ENCODE measurements around the gene HTR3D.
"Not testable (repeated sequence)": the region's sequence is repeated elsewhere in the genome, so short reads cannot be mapped to it uniquely, and the experiment has no call there.

HTR3D gene

DNA sequence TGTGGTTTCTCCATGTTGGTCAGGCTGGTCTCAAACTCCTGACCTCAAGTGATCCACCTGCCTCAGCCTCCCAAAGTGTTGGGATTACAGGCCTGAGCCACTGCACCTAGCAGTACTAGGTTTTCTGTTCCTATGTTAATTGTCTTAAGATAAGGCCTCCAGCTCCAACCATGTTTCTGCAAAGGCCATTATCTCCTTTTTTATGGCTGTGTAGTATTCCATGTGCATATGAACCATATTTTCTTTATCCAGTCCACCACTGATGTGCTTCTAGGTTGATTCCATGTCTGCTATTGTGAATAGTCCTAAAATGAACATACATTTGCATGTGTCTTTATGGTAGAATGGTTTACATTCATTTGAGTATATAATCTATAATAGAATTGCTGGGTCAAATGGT is 31.1 kb downstream of the HTR3D start:
- peaks cover 0 to 2% of the 10 kb centered on the region in 2 donors for H3K4me1 Mint-ChIP-seq (ENCODE audit: low read depth in 2 of 2)
- no peaks in the 10 kb centered on the region for H3K9me3 Mint-ChIP-seq
- DNase-seq: no peak
- H3K36me3 Mint-ChIP-seq (ENCODE audit: insufficient read depth): no peaks in the 10 kb centered on the region
- H3K4me3 Mint-ChIP-seq: no peak overlapping the region
- peaks cover 12 to 14% of the 10 kb centered on the region in 2 donors for H3K27me3 Mint-ChIP-seq
- no peak for ATAC-seq (replicated peaks)
- no peak overlapping the region for H3K27ac Mint-ChIP-seq

DNA sequence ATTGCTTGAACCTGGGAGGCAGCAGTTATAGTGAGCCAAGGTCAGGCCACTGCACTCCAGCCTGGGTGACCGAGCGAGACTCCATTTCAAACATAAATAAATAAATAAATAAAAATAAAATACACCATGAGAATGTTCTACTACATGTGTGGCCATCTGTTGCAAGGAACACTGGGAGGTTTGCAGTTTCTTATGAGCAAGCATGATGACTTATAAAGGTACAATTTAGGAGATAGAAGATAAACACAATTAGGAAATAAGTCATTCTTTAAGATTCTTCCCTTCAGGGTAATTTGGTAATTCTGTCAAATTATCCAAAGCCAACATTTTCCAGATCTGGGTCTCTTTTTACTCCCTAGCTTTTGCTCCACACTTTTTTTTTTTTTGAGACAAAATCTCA is 34.7 kb downstream of the HTR3D start:
- ATAC-seq (replicated peaks): no peak
- H3K4me1 Mint-ChIP-seq (ENCODE audit: low read depth in 2 of 2): no peaks in the 10 kb centered on the region
- DNase-seq: no peak
- no peaks in the 10 kb centered on the region for H3K9me3 Mint-ChIP-seq
- H3K27me3 Mint-ChIP-seq: peaks cover 9 to 24% of the 10 kb centered on the region in 2 donors
- no peak overlapping the region for H3K27ac Mint-ChIP-seq
- no peak overlapping the region for H3K4me3 Mint-ChIP-seq
- H3K36me3 Mint-ChIP-seq (ENCODE audit: insufficient read depth): no peaks in the 10 kb centered on the region

DNA sequence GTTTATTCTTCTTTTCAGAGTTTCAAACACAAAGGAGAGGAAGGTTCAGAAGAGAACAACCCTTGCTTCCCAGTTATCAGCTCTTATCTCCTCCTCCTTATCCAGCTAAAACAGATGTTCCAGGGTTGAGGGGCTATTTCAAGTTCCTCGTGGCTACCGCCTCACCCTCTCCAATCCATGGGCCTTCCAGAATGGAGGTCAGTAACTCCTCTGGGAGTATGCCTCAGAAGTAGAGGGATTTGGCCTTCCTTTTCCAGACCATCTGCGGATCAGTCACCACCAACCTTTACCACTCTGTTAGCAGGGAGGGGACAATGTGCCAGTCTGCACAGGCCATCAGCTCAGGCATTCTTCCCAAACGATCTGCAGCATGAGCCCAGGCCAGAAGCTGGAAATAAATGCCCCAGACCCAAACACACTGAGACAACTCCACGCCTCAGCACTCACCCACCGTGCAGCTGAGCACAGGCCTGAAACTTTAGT is 36.1 kb downstream of the HTR3D start:
- H3K36me3 Mint-ChIP-seq (ENCODE audit: insufficient read depth): no peaks in the 10 kb centered on the region
- ATAC-seq (replicated peaks) (no peak), DNase-seq (no peak)
- no peaks in the 10 kb centered on the region for H3K9me3 Mint-ChIP-seq
- H3K4me3 Mint-ChIP-seq: no peak overlapping the region
- H3K27me3 Mint-ChIP-seq: peaks cover 12 to 25% of the 10 kb centered on the region in 2 donors
- no peak overlapping the region for H3K27ac Mint-ChIP-seq
- no peaks in the 10 kb centered on the region for H3K4me1 Mint-ChIP-seq (ENCODE audit: low read depth in 2 of 2)

DNA sequence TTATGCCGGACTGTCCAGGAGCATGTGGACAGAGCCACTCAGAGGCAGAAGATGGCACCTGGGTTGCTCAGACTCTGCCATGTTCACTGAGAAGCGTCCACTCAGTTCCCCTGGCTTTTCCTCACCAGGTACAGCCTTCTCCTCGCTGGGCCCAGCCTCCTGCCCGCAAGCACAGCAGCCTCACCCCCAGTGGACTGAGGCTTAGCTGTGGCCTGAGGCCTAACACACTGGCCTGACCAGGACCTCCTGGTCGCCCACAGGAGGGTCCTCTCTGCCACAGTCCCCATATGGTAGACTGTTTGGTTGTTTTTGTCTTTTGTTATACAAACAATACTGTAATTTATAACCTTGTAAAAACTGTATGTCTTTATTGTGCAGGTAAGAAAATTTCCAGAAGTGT is 36.8 kb downstream of the HTR3D start:
- no peak overlapping the region for H3K4me3 Mint-ChIP-seq
- DNase-seq (no peak), ATAC-seq (replicated peaks) (no peak)
- no peaks in the 10 kb centered on the region for H3K4me1 Mint-ChIP-seq (ENCODE audit: low read depth in 2 of 2)
- peaks cover 15 to 25% of the 10 kb centered on the region in 2 donors for H3K27me3 Mint-ChIP-seq
- no peak overlapping the region for H3K27ac Mint-ChIP-seq
- no peaks in the 10 kb centered on the region for H3K9me3 Mint-ChIP-seq
- no peaks in the 10 kb centered on the region for H3K36me3 Mint-ChIP-seq (ENCODE audit: insufficient read depth)

GRCh38 chr3:184071142-184071541 is 39.6 kb downstream of the HTR3D start:
- not testable (repeated sequence) for H3K36me3 Mint-ChIP-seq (ENCODE audit: insufficient read depth); ATAC-seq (replicated peaks); H3K4me1 Mint-ChIP-seq (ENCODE audit: low read depth in 2 of 2); H3K27ac Mint-ChIP-seq; DNase-seq; H3K4me3 Mint-ChIP-seq; H3K9me3 Mint-ChIP-seq
- H3K27me3 Mint-ChIP-seq: peaks cover 20 to 27% of the 10 kb centered on the region in 2 donors

DNA sequence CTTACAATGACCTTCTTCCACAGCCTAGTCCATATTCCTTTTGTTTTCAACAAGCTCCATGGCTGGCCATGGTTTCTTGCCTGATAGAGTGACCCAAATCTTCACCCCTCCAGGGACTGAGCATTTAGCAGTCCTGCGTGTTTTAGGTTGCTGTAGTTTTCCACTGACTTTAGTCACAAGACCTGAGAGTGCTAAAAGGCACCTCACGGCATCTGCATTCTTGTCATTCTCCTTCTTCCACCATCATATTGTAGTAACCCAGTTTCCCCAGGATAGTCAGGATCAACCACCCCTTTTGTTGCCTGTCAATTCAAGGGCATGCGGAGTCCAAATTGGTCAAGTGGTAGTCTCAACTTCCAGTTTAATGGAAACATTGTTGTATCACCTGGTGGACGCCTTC is 42.1 kb downstream of the HTR3D start:
- H3K36me3 Mint-ChIP-seq (ENCODE audit: insufficient read depth): no peaks in the 10 kb centered on the region
- peaks cover 24 to 27% of the 10 kb centered on the region in 2 donors for H3K27me3 Mint-ChIP-seq
- no peaks in the 10 kb centered on the region for H3K9me3 Mint-ChIP-seq
- ATAC-seq (replicated peaks) (no peak), DNase-seq (no peak)
- H3K4me1 Mint-ChIP-seq (ENCODE audit: low read depth in 2 of 2): no peaks in the 10 kb centered on the region
- H3K27ac Mint-ChIP-seq: no peak overlapping the region
- H3K4me3 Mint-ChIP-seq: no peak overlapping the region

GRCh38 chr3:184075901-184076300 is 44.4 kb downstream of the HTR3D start:
- DNase-seq (no peak), ATAC-seq (replicated peaks) (no peak)
- Mint-ChIP-seq H3K27me3 (peaks cover 17 to 21% of the 10 kb centered on the region in 2 donors), H3K27ac (no peak overlapping the region), H3K4me3 (no peak overlapping the region), H3K9me3 (no peaks in the 10 kb centered on the region), H3K36me3 (ENCODE audit: insufficient read depth) (no peaks in the 10 kb centered on the region), H3K4me1 (ENCODE audit: low read depth in 2 of 2) (no peaks in the 10 kb centered on the region)

GRCh38 chr3:184077881-184078280 is 46.3 kb downstream of the HTR3D start:
- Mint-ChIP-seq H3K27ac (no peak overlapping the region), H3K4me3 (no peak overlapping the region), H3K9me3 (no peaks in the 10 kb centered on the region), H3K27me3 (peaks cover 13 to 15% of the 10 kb centered on the region in 2 donors), H3K4me1 (ENCODE audit: low read depth in 2 of 2) (no peaks in the 10 kb centered on the region), H3K36me3 (ENCODE audit: insufficient read depth) (no peaks in the 10 kb centered on the region)
- ATAC-seq (replicated peaks) (no peak), DNase-seq (no peak)

DNA sequence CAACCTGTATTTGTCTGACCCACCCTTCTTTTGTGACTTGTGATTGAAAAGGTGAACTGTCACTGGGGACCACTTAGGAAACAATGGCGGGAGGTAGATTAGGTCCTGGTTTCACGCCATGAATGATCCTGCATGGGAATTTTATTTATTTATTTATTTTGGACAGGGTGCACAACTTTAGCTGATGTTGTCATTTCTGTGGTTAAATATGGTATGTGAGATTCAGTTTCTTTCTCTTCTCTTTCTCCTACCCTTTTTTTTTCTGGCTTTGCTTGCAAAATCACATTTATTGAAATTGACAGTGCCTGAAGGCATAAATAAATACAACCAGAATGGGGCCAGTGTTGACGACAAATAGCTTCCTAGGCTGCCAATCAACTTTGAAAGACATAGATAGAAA is 47.3 kb downstream of the HTR3D start:
- no peaks in the 10 kb centered on the region for H3K9me3 Mint-ChIP-seq
- H3K4me1 Mint-ChIP-seq (ENCODE audit: low read depth in 2 of 2): no peaks in the 10 kb centered on the region
- H3K4me3 Mint-ChIP-seq: no peak overlapping the region
- H3K27me3 Mint-ChIP-seq: peaks cover 7 to 13% of the 10 kb centered on the region in 2 donors
- no peak overlapping the region for H3K27ac Mint-ChIP-seq
- DNase-seq: no peak
- no peak for ATAC-seq (replicated peaks)
- H3K36me3 Mint-ChIP-seq (ENCODE audit: insufficient read depth): no peaks in the 10 kb centered on the region

- H3K27me3 Mint-ChIP-seq: peaks cover 0 to 8% of the 10 kb centered on the region in 2 donors
- DNase-seq (no peak), ATAC-seq (replicated peaks) (no peak)
- no peak overlapping the region for H3K4me3 Mint-ChIP-seq
- no peaks in the 10 kb centered on the region for H3K36me3 Mint-ChIP-seq (ENCODE audit: insufficient read depth)
- H3K27ac Mint-ChIP-seq: no peak overlapping the region
- peaks cover 0 to 5% of the 10 kb centered on the region in 2 donors for H3K4me1 Mint-ChIP-seq (ENCODE audit: low read depth in 2 of 2)
- peaks cover 0 to 4% of the 10 kb centered on the region in 2 donors for H3K9me3 Mint-ChIP-seq
These were observed 49.7 kb downstream of the HTR3D start for GRCh38 chr3:184081116-184081830.

- ATAC-seq (replicated peaks): no peak
- Mint-ChIP-seq H3K9me3 (peaks cover 0 to 4% of the 10 kb centered on the region in 2 donors), H3K36me3 (ENCODE audit: insufficient read depth) (no peaks in the 10 kb centered on the region), H3K4me3 (no peak overlapping the region), H3K4me1 (ENCODE audit: low read depth in 2 of 2) (peaks cover 0 to 5% of the 10 kb centered on the region in 2 donors), H3K27me3 (peaks cover 0 to 8% of the 10 kb centered on the region in 2 donors), H3K27ac (no peak overlapping the region)
- DNase-seq: no peak
These were observed 50.5 kb downstream of the HTR3D start for GRCh38 chr3:184082034-184082433.

- ATAC-seq (replicated peaks): no peak
- H3K36me3 Mint-ChIP-seq (ENCODE audit: insufficient read depth): no peaks in the 10 kb centered on the region
- no peak overlapping the region for H3K4me3 Mint-ChIP-seq
- peaks cover 0 to 4% of the 10 kb centered on the region in 2 donors for H3K27me3 Mint-ChIP-seq
- DNase-seq: no peak
- no peak overlapping the region for H3K27ac Mint-ChIP-seq
- H3K9me3 Mint-ChIP-seq: peaks cover 0 to 4% of the 10 kb centered on the region in 2 donors
- peaks cover 0 to 5% of the 10 kb centered on the region in 2 donors for H3K4me1 Mint-ChIP-seq (ENCODE audit: low read depth in 2 of 2)
These were observed 50.9 kb downstream of the HTR3D start for GRCh38 chr3:184082465-184082864.

DNA sequence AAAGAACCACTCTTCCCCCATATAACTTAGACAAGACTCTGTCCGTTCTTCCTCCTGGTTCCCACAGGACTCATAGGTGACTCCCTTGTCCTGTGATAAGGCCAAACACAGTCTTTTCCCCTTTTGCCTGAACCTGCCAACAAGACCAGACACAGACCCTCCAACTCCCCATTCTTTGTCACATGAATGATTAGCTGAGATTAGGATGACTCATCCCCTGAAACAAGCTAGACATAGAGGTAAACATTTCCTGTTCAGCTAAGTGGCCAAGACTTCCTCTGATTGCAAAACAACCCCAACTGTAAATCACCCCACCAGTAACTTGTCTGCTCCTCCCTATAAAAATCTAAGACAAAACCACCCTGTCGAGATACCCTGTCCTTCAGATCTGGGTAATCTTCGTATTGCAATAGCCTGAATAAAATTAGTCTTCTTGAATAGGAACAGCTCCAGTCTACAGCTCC is 53.9 kb downstream of the HTR3D start:
- peaks cover 0 to 5% of the 10 kb centered on the region in 2 donors for H3K4me1 Mint-ChIP-seq (ENCODE audit: low read depth in 2 of 2)
- ATAC-seq (replicated peaks) (no peak), DNase-seq (no peak)
- H3K4me3 Mint-ChIP-seq: no peak overlapping the region
- H3K9me3 Mint-ChIP-seq: peaks cover 0 to 4% of the 10 kb centered on the region in 2 donors
- H3K27ac Mint-ChIP-seq: no peak overlapping the region
- no peaks in the 10 kb centered on the region for H3K27me3 Mint-ChIP-seq
- H3K36me3 Mint-ChIP-seq (ENCODE audit: insufficient read depth): no peaks in the 10 kb centered on the region
